ENCODE measurements around the gene PRIMA1.

The PRIMA1 gene

DNA sequence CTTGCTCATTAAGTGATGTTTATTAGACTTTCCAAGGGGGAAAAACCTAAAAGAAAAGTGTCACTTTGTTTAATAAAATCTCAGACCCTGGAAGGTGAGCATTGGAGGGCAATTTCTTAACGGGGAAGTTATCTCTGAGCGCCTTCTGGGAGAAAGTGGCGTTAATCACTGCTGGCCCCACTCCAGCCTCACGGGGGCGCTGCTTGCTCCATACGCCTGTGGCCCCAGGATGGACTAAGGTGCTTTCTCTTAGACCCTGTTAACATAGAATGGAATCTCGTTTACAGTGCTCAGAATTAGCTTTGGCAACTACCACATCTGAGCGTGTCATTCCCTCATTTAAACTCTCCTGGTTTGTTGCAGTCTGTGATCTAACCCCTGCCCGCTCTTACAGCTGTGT lies 16.4 kb upstream of the PRIMA1 start:
- no peak overlapping the region for H3K27ac Mint-ChIP-seq
- H3K4me3 Mint-ChIP-seq: no peak overlapping the region
- peaks cover 1% of the 10 kb centered on the region for H3K36me3 Mint-ChIP-seq (ENCODE audit: low read depth)
- peaks cover 3% of the 10 kb centered on the region for H3K9me3 Mint-ChIP-seq
- H3K27me3 Mint-ChIP-seq (ENCODE audit: low read depth): peaks cover under 1% of the 10 kb centered on the region
- H3K4me1 Mint-ChIP-seq (ENCODE audit: low read depth): peaks cover 5% of the 10 kb centered on the region

DNA sequence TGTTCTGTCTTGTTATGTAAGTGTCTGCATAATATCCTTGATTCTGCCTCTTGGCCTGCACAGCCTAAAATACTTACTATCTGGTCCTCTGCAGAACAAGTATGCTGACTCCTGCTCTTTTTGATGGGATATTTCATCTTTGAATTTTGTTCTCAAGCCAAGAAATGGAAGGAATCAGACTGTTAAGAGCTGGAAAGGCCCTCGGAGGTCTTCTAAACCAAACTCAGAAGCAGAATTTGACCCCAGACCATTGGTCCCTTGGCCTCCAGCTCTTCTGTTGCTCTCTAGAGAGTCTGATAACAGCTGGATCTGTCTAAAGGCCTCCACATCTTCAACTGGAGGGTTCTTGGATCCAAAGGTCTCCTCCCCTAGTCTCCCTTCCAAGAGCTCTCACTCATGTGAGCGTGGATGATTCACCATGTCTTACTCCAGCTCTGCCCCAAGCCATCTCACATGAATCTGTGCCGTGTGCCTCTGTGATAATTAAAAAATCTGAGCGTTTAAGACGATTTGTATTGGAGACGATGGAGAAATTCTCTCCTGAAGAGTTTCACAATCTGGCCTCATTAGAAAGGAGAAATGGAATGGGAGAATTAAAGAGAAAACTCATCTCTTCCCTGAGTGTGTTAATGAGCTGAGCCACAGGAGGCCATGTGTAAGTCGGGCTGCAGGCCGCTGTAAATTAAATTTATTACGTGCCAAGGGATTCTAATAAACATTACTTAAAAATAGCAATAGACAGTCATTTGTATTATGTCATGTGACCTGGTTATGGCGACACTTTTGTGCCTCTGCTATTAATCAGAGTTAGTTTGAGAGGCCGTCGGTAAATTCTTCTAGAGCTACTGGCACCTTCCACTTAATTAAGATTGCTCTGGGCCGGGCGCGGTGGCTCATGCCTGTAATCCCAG lies 15.4 kb upstream of the PRIMA1 start:
- H3K4me1 Mint-ChIP-seq (ENCODE audit: low read depth): no peaks in the 10 kb centered on the region
- peaks cover 3% of the 10 kb centered on the region for H3K27me3 Mint-ChIP-seq (ENCODE audit: low read depth)
- H3K27ac Mint-ChIP-seq: no peak overlapping the region
- H3K36me3 Mint-ChIP-seq (ENCODE audit: low read depth): peaks cover 1% of the 10 kb centered on the region
- no peak overlapping the region for H3K4me3 Mint-ChIP-seq
- no peaks in the 10 kb centered on the region for H3K9me3 Mint-ChIP-seq

DNA sequence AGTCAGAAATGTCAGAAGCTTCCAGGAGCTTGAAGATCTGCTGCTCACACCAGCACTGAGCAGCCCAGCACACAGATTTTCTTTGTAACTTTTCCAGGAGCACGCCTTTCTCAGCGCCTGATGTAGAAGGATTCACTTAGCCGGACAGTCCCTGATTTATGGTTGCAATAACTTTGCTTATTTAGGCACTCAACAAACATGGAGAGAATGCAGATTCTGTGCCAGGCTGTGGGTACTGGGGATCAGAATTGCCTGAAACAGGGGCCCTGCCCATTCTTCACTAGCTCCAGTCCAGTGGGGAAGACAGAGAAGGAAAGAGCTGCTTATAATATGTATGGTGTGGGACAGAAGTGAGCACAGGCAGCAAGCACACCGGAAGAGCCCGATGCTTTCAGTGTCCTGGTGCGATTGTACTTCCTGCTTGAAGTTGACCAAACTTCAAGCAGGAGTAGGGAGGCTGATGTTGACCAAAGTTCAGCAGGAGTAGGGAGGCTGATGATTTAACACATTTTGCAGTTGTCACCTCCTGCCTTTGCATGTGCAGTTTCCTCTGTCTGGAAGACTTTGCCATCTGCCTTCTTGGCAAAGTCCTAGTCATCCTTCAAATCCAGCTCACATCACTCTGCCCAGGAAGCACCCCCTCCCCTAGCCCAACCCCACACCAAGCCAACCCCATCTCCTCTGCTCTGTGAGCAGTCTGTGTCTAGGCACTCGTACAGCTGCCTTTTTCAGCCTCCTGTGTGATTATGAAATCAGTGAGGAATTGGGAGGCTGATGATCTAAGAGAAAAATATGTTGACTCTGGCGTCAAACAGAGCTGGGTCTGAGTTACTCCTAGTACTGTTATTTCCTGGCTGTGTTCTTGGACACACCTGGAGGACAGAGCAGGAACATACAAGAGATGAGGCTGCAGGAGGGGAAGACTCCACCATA lies 12.0 kb upstream of the PRIMA1 start:
- Mint-ChIP-seq H3K27me3 (ENCODE audit: low read depth) (peaks cover 7% of the 10 kb centered on the region), H3K27ac (no peak overlapping the region), H3K4me3 (no peak overlapping the region), H3K9me3 (no peaks in the 10 kb centered on the region), H3K36me3 (ENCODE audit: low read depth) (no peaks in the 10 kb centered on the region), H3K4me1 (ENCODE audit: low read depth) (no peaks in the 10 kb centered on the region)

DNA sequence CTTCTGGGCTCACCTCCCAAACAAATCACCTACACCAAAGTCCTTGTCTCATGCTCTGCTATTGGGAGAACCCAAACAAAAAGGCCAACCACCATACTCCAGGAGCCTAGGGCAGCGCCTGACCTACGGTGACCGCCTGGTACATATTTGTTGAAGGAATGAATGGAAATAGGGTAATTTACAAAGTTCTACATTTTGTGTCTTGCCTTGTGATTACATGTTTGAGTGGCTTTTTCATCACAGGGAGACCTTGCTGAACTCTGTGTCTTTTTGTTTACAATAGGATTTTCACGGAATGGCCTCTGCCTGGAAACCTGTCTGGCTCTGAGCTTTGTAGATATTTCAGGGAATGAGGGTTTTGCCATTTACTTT lies 11.3 kb upstream of the PRIMA1 start:
- H3K36me3 Mint-ChIP-seq (ENCODE audit: low read depth): no peaks in the 10 kb centered on the region
- H3K27ac Mint-ChIP-seq: no peak overlapping the region
- H3K27me3 Mint-ChIP-seq (ENCODE audit: low read depth): peaks cover 7% of the 10 kb centered on the region
- H3K4me1 Mint-ChIP-seq (ENCODE audit: low read depth): no peaks in the 10 kb centered on the region
- H3K4me3 Mint-ChIP-seq: no peak overlapping the region
- no peaks in the 10 kb centered on the region for H3K9me3 Mint-ChIP-seq

DNA sequence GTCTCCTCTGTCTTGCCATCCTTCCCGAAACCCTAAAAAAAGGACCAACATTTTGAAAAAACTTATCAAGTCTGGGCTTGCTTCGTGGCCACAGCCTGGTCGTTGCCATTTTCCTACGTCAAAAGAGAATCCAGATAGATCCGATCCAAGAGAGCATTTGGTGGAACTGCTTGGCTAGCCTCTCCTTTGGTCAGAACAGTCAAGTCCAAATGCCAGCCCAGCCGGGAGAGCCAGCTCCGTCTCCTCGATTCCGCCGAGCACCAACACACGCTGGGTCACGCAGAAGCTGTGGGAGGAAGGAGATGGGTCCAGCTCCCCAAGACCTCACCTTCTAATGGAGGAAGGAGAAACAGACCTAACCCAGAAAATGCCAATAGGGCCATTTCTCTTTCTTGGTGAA lies 9.3 kb upstream of the PRIMA1 start:
- no peak overlapping the region for H3K4me3 Mint-ChIP-seq
- no peaks in the 10 kb centered on the region for H3K9me3 Mint-ChIP-seq
- no peaks in the 10 kb centered on the region for H3K36me3 Mint-ChIP-seq (ENCODE audit: low read depth)
- no peak overlapping the region for H3K27ac Mint-ChIP-seq
- no peaks in the 10 kb centered on the region for H3K4me1 Mint-ChIP-seq (ENCODE audit: low read depth)
- H3K27me3 Mint-ChIP-seq (ENCODE audit: low read depth): peaks cover 11% of the 10 kb centered on the region

DNA sequence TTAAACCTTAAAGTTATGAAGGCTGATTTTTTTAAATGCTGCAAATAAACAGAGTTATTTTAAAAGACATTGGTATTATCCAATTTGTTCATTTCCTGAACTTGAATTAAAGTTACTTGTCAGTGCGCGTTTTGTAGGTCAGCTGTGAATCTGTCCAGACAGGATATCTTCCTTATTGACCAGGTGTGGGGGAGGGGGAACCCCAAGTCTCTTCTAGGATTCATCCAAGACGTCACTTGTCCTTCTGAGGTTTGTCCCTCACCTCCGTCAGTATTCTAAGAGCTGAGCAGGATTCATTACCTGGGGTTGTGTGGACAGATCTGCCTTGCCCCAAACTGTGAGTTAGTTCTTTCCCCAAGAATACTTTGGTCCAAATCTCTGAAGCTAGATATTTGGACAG lies 8.8 kb upstream of the PRIMA1 start:
- Mint-ChIP-seq H3K36me3 (ENCODE audit: low read depth) (no peaks in the 10 kb centered on the region), H3K4me3 (no peak overlapping the region), H3K4me1 (ENCODE audit: low read depth) (no peaks in the 10 kb centered on the region), H3K27me3 (ENCODE audit: low read depth) (peaks cover 13% of the 10 kb centered on the region), H3K27ac (no peak overlapping the region), H3K9me3 (no peaks in the 10 kb centered on the region)

- Mint-ChIP-seq H3K27ac (no peak overlapping the region), H3K4me3 (no peak overlapping the region), H3K4me1 (ENCODE audit: low read depth) (no peaks in the 10 kb centered on the region), H3K36me3 (ENCODE audit: low read depth) (no peaks in the 10 kb centered on the region), H3K9me3 (no peaks in the 10 kb centered on the region), H3K27me3 (ENCODE audit: low read depth) (peaks cover 36% of the 10 kb centered on the region)
Measured at GRCh38 chr14:93794756-93795155, 6.5 kb upstream of the PRIMA1 start.

DNA sequence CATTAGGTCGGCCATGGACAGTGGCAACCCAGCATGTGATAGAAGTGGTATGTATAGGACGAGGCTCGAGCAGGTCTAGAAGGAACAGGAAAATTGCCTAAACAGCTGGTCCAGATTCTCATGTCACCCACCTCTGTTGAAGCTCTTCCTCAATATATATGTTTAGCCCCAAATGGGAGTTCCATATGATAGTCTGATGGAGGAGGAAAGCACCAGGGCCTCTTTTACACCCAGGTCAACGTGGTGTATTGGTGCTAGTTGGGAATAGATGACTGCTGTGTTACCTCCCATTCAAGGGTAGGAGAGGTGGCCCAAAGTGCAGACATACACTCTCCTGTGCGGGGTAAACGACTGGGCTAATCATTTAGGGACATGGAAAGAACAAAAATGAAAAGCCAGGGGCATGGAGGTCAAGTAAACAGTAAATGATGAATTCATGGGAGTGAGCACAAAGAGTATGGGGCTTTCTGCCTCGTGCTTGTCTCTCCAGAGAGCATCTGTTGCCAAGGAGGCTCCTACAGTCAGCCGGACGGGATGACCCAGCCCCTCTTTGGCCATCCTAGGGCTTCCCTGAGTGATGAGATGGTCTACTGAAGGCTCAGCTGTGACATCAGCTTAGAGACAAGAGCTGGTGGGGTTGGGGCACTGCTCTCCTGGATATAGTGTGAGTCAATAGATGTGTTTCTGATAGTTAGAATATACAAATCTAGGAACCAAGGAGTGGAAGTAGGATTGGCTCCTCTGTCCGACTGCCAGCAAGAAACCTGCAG lies 5.5 kb upstream of the PRIMA1 start:
- H3K4me3 Mint-ChIP-seq: no peak overlapping the region
- no peaks in the 10 kb centered on the region for H3K9me3 Mint-ChIP-seq
- H3K36me3 Mint-ChIP-seq (ENCODE audit: low read depth): no peaks in the 10 kb centered on the region
- no peak overlapping the region for H3K27ac Mint-ChIP-seq
- H3K27me3 Mint-ChIP-seq (ENCODE audit: low read depth): peaks cover 41% of the 10 kb centered on the region
- H3K4me1 Mint-ChIP-seq (ENCODE audit: low read depth): peaks cover 3% of the 10 kb centered on the region

DNA sequence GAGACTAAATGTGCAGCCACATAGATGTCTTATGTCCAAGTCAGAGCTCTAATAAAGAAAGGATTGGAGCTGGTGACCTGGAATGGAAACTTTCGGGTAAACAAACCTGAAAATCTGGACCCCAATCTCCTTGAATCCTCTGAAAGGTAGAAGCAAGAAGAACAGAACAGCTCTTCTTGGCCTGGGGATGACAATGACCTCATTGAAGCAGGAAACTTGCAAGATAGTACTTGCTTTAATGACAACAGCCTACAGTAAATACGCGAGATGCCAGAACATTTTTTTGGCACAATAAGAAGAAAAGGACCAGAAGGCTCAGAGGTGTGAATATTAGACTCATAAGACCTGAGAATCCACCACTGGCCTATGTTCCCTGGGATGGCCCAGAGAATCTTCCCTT lies 4.1 kb upstream of the PRIMA1 start:
- no peaks in the 10 kb centered on the region for H3K9me3 Mint-ChIP-seq
- no peak overlapping the region for H3K27ac Mint-ChIP-seq
- H3K36me3 Mint-ChIP-seq (ENCODE audit: low read depth): no peaks in the 10 kb centered on the region
- H3K4me3 Mint-ChIP-seq: no peak overlapping the region
- peaks cover 4% of the 10 kb centered on the region for H3K4me1 Mint-ChIP-seq (ENCODE audit: low read depth)
- peaks cover 50% of the 10 kb centered on the region for H3K27me3 Mint-ChIP-seq (ENCODE audit: low read depth)

DNA sequence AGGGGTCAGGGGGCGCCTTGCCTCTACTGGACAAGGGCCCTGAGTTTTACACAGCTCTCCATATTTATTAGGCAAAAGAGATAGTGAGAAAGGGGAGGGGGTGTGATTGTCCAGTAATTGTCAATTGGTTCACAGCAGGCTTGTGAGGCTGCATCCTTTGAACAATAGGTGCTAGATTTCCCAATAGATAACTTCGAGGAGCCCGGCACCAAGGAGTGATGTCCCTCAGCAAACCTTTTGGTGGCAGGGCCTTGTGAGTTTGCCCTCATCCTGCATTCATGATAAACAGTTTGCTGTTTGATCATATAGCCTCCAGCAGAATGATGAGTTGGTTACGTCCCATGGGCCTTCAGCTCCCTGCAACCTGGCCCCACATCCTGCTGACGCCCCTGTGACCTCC lies 2.7 kb upstream of the PRIMA1 start:
- Mint-ChIP-seq H3K27ac (no peak overlapping the region), H3K4me1 (ENCODE audit: low read depth) (peaks cover 4% of the 10 kb centered on the region), H3K36me3 (ENCODE audit: low read depth) (no peaks in the 10 kb centered on the region), H3K4me3 (no peak overlapping the region), H3K9me3 (no peaks in the 10 kb centered on the region), H3K27me3 (ENCODE audit: low read depth) (peaks cover 60% of the 10 kb centered on the region)

DNA sequence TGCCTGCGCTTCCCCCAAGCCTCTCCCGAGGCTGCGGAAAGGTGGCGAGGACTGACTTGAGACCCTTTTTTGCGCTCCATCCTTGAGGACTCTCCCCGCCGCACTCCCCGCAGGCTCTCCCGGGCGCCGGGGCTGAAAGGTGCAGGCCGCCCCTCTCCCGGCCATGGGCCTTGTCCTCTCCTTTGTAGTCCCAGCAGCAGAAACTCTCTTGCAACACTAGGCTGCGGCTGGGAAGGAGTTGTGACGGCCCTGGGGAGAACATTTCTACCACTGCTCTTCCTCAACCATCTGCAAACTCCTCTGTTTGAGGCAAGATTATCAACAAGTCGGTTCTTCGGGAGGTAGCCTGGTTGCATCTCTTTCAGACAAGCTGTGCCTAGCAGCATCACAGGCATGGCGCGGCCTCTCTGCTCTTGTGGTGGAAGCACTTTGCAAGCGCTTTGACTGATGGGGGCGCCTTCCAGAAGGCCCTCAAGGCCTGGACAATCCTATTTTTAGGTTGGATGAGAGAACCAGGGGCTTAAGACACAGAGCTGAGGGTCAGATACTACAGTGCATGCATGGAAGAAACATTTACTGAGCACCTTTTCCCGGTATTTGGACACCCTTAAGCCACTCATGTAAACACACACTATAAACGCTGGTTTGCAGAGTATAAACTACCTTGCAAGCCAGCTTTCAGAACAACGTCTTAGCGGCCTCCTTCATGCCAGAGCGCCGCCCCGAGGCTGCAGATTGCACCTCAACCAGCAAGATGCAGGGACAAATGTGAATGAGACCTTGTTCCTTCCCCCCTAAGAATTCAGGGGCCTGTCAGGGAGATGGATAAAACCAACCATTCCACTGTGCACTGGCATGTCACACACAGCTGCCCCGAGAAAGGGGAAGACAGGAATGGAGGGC lies 1.2 kb upstream of the PRIMA1 start:
- no peak overlapping the region for H3K27ac Mint-ChIP-seq
- no peaks in the 10 kb centered on the region for H3K9me3 Mint-ChIP-seq
- peaks cover 73% of the 10 kb centered on the region for H3K27me3 Mint-ChIP-seq (ENCODE audit: low read depth)
- no peaks in the 10 kb centered on the region for H3K36me3 Mint-ChIP-seq (ENCODE audit: low read depth)
- no peak overlapping the region for H3K4me3 Mint-ChIP-seq
- peaks cover 4% of the 10 kb centered on the region for H3K4me1 Mint-ChIP-seq (ENCODE audit: low read depth)

DNA sequence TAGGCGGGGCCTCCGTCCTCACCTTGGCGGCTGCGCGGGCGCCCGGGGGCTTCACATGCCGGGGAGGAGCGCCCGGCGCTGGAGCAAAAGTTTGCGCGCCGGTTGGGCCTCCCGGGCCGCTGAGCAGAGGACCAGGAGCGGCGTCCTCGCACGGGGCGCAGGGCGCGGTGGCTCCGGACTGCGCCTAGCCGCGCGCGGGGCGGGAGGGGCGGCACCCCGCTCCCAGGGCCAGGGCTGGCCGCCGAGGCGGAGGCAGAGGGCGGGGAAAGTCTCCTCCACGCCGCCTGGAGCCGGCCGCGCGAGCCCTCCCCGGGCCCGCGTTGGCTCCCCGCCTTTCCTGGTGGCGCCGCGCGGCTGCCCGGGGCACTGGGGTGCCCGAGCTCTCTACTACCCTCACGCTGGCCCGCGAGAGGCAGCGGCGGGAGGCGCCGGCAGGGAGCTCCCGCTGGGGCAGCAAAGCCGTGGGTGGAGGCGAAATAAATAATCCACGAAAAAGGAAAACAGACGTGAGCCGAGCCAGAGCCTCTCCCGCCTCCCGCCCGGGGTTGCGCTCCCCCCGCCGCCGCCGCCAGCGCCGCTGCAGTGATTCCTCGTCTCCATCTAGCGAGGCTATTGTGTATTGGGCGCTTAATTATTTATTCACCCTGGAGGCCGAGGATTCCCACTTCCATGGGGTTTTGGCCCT lies 400 bp upstream of the PRIMA1 start:
- peaks cover 4% of the 10 kb centered on the region for H3K4me1 Mint-ChIP-seq (ENCODE audit: low read depth)
- H3K27ac Mint-ChIP-seq: no peak overlapping the region
- no peaks in the 10 kb centered on the region for H3K36me3 Mint-ChIP-seq (ENCODE audit: low read depth)
- H3K4me3 Mint-ChIP-seq: no peak overlapping the region
- H3K9me3 Mint-ChIP-seq: no peaks in the 10 kb centered on the region
- peaks cover 73% of the 10 kb centered on the region for H3K27me3 Mint-ChIP-seq (ENCODE audit: low read depth)

All from T-helper 1 cell treated with Interleukin-12 subunit alpha and Interleukin-12 subunit beta and Interleukin-4 antibody, amounts not matched to agents 30 μg/mL and 1 μg/mL, for 36 hours (primary cell).